ENCODE results near the gene TPK1.
A peak's percentile ranks its signal among the peaks of the same experiment; 100 is the strongest.

TPK1 gene

DNA sequence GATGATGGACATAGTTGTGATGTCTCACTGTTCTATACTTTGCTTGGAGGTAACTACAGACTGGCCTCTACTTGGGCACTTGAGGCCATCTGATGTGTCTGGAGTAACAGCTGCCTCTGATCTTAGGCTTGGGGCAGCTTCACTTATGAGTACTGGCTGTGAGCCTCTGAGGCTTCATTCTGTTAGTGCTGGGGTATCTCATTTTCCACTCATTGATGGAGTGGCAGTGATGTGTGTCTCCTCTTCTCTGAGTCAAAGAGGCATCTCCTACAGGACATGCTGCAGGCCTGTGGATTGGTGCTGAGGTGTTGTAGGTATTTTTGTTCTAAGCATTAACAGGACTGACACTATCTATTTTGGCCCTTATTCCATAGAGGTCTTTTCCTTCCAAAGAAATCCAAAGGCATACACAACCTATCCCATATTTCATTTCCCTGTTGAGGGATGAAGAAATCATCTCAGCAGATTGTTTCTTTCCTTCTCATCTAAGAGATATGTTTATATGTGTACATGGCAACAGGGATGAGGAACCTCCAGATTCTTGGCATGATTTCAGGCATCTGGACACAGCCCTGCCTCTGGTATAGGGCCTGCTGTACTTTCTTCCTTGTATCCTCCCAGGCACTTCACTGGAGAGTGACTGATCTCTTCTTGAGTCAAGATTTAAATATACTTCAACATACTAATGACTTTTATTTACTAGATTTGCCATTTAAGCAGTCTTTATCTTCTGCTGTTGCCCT, 366.7 kb downstream of the TPK1 start:
- in situ Hi-C loops (cut with HindIII; ENCODE audit: low pct_ligation_motif_present, low sequenced_read_pairs): no loop called here
- TF ChIP-seq, protein P1, sequence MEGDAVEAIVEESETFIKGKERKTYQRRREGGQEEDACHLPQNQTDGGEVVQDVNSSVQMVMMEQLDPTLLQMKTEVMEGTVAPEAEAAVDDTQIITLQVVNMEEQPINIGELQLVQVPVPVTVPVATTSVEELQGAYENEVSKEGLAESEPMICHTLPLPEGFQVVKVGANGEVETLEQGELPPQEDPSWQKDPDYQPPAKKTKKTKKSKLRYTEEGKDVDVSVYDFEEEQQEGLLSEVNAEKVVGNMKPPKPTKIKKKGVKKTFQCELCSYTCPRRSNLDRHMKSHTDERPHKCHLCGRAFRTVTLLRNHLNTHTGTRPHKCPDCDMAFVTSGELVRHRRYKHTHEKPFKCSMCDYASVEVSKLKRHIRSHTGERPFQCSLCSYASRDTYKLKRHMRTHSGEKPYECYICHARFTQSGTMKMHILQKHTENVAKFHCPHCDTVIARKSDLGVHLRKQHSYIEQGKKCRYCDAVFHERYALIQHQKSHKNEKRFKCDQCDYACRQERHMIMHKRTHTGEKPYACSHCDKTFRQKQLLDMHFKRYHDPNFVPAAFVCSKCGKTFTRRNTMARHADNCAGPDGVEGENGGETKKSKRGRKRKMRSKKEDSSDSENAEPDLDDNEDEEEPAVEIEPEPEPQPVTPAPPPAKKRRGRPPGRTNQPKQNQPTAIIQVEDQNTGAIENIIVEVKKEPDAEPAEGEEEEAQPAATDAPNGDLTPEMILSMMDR (IDR thresholded peaks at IDR 0.05; ENCODE audit: low read depth, low read length, missing control alignments): no peak
- Histone ChIP-seq H3K27me3 (replicated peaks) (no peaks in the 10 kb centered on the region), H3K4me3 (ENCODE audit: low read depth, low read length) (no peak overlapping the region), H3K36me3 (replicated peaks) (no peaks in the 10 kb centered on the region), H3K27ac (no peak overlapping the region)
- peak; percentile 27 for DNase-seq

DNA sequence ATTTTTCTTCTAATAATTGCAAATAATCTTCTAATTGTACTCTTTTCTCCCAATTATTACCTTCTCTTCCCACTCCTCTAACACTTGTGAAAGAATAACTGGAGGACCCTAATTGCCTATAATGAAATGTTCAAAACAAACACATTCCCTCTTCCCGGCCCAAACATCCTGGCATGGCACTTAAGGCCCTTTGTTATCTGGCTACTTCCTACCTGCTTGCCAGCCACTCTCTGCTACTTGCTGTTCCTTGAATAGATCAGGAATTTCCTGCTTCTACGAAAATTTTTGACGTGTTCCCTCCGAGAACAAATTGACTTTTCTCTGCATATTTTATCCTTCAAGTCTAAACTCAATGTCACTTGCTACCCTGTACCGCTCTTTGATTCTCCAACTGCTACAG, 376.2 kb downstream of the TPK1 start:
- Histone ChIP-seq H3K27me3 (replicated peaks) (no peaks in the 10 kb centered on the region), H3K27ac (no peak overlapping the region), H3K4me3 (ENCODE audit: low read depth, low read length) (no peak overlapping the region), H3K36me3 (replicated peaks) (no peaks in the 10 kb centered on the region)
- in situ Hi-C loops (cut with HindIII; ENCODE audit: low pct_ligation_motif_present, low sequenced_read_pairs): no loop called here
- no peak for DNase-seq
- TF ChIP-seq, protein P1 (IDR thresholded peaks at IDR 0.05; ENCODE audit: low read depth, low read length, missing control alignments): no peak

DNA sequence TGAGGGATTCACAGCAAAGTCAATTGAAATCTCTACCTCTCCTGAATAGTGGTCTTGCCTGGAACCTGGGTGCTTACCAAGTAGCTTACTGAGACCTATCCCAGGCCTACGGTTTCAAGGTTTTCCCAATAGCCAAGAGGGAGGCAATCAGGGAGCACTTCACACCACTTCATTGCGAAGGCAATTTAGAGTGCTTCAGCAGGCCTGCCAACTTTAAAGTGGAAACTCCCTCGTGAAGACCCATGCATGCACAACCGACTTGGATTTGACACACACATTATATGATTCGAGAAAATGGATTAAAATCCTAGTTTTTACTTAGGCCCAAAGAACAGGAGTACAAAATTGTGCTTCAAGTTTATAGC, 380.8 kb downstream of the TPK1 start:
- no peak overlapping the region for H3K4me3 ChIP-seq (ENCODE audit: low read depth, low read length)
- DNase-seq: no peak
- no peaks in the 10 kb centered on the region for H3K27me3 ChIP-seq (replicated peaks)
- TF ChIP-seq, protein P1 (IDR thresholded peaks at IDR 0.05; ENCODE audit: low read depth, low read length, missing control alignments): no peak
- in situ Hi-C loops (cut with HindIII; ENCODE audit: low pct_ligation_motif_present, low sequenced_read_pairs): no loop called here
- no peaks in the 10 kb centered on the region for H3K36me3 ChIP-seq (replicated peaks)
- no peak overlapping the region for H3K27ac ChIP-seq

DNA sequence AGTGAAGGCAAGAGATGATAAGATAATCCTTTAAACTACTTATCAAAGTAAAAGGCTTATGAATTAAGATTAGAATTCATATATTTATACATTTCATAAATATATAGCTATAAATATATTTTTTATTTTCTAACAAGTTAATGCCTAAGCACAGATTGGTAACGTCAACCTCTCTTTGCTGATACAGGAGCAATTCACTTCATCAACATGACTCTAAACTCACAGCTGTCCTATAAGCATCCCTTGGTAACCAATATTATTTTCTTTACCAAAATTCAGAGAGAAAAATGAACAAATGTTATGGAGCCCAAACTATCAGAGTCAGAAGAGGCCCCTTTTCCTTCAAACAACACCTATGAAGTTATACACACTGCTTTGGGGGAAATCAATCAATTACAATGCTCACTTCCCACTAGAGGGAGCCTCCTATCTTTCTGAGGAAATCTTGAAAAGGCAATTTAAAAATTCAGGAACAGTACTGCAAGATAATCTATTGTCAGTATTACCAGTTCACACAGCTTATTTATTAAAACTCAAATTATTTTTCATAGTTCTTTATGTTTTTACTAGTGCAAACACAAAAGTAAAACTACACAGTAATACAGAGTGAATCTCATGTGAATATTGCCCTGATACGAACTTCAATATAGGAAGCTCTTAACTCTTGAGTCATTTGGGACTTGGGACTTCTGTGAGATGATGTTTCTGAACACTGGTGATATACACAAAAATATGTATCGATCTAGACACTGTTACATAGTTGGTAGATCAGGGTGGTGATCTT, 381.4 kb downstream of the TPK1 start:
- no peak for DNase-seq
- Histone ChIP-seq H3K27ac (no peak overlapping the region), H3K36me3 (replicated peaks) (no peaks in the 10 kb centered on the region), H3K4me3 (ENCODE audit: low read depth, low read length) (no peak overlapping the region), H3K27me3 (replicated peaks) (no peaks in the 10 kb centered on the region)
- TF ChIP-seq, protein P1 (IDR thresholded peaks at IDR 0.05; ENCODE audit: low read depth, low read length, missing control alignments): peak; percentile 38
- in situ Hi-C loops (cut with HindIII; ENCODE audit: low pct_ligation_motif_present, low sequenced_read_pairs): no loop called here

DNA sequence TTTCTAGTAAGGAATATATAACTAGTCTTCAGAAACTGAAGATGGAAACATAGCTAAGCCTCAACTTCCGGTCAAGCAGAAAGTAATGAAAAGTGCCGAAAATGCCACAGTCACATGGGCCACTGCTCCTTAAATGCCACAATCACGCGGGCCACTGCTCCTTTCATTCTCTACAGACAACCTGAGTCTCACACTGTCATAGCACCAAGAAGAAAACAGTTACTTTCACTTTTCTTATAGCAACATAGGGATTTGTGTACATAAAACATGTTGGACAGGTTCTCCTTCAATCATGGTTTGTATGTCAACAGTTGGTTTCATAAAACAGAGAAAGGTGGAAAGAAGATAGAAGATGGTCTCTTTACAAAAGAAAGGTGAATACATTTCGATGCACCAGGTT, 383.8 kb downstream of the TPK1 start:
- Histone ChIP-seq H3K27me3 (replicated peaks) (no peaks in the 10 kb centered on the region), H3K4me3 (ENCODE audit: low read depth, low read length) (no peak overlapping the region), H3K27ac (no peak overlapping the region), H3K36me3 (replicated peaks) (no peaks in the 10 kb centered on the region)
- in situ Hi-C loops (cut with HindIII; ENCODE audit: low pct_ligation_motif_present, low sequenced_read_pairs): no loop called here
- TF ChIP-seq, protein P1 (IDR thresholded peaks at IDR 0.05; ENCODE audit: low read depth, low read length, missing control alignments): no peak
- no peak for DNase-seq
